Fibroblast of pulmonary artery (primary cell): ENCODE measurements around the gene TRIP12.
"Not testable (repeated sequence)": the region's sequence is repeated elsewhere in the genome, so short reads cannot be mapped to it uniquely, and the experiment has no call there.

Experiments
- DNase-seq: peaks from one replicate; pipeline ENCODE4 v3.0.0-alpha.2; 2010; ENCODE audit warnings: low read depth
- H3K4me3 ChIP-seq: replicated peaks from 2 replicates; pipeline ENCODE4 v1.5.1; 2011; ENCODE audit warnings: low read depth, mild to moderate bottlenecking, control low read depth, low read length, moderate library complexity
- TF ChIP-seq, protein P1 (sequence below): IDR thresholded peaks from 2 replicates; pipeline ENCODE4 v1.5.1; 2011; ENCODE audit warnings: mild to moderate bottlenecking, control low read depth, low read length, inconsistent platforms; ENCODE audit errors: missing control alignments

TRIP12 gene

DNA sequence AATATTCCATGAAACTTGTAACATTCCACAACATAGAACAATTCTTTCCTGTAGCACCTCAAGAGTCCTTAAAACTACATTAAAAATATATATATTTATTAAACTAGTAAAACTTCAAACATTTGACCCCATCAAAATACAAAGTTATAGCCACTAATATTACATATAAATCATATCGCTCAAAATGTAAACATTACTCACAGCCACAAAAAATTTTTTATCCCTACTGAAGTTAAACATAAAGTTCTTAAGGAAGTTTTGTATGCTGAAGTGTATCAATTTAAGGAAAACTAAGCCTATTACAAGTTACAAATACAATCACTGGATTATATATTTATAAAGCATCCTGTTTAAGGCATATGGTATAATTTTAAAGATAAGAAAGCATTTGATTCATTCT is 127.2 kb downstream of the TRIP12 start:
- TF ChIP-seq, protein P1, sequence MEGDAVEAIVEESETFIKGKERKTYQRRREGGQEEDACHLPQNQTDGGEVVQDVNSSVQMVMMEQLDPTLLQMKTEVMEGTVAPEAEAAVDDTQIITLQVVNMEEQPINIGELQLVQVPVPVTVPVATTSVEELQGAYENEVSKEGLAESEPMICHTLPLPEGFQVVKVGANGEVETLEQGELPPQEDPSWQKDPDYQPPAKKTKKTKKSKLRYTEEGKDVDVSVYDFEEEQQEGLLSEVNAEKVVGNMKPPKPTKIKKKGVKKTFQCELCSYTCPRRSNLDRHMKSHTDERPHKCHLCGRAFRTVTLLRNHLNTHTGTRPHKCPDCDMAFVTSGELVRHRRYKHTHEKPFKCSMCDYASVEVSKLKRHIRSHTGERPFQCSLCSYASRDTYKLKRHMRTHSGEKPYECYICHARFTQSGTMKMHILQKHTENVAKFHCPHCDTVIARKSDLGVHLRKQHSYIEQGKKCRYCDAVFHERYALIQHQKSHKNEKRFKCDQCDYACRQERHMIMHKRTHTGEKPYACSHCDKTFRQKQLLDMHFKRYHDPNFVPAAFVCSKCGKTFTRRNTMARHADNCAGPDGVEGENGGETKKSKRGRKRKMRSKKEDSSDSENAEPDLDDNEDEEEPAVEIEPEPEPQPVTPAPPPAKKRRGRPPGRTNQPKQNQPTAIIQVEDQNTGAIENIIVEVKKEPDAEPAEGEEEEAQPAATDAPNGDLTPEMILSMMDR, result no peak
- DNase-seq, result no peak
- no peak overlapping the region for H3K4me3 ChIP-seq

DNA sequence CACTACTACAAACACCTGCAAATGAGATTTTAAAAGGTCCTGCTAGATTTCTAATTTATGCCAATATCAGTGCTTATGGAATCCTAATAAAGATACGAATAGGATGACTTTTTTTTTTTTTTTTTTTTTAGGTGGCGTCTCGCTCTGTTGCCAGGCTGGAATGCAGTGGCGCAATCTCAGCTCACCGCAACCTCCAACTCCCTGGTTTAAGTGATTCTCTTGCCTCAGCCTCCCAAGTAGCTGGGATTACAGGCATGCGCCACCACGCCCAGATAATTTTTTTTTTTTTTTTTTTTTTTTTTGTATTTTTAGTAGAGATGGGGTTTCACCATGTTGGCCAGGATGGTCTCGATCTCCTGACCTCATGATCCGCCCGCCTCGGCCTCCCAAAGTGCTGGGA is 135.5 kb downstream of the TRIP12 start:
- DNase-seq, H3K4me3 ChIP-seq: not testable (repeated sequence)

DNA sequence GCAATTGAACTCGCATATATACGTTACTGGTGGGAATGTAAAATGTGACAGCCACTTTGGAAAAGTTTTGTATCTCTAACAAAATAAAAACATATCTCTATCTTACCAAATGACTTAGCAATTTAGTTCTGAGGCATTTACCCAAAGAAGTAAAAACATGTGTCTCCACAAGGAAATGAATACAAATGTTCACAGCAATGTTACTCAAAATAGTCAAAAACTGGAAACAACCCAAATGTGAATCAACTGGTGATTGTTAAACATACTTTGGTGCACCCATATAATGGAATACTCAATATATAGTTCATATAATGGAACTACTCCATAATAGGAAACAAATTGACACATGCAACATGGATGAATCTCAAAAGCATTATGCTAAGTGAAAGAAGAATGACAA is 137.0 kb downstream of the TRIP12 start:
- TF ChIP-seq, protein P1, result no peak
- DNase-seq, result peak; percentile 20
- no peak overlapping the region for H3K4me3 ChIP-seq

DNA sequence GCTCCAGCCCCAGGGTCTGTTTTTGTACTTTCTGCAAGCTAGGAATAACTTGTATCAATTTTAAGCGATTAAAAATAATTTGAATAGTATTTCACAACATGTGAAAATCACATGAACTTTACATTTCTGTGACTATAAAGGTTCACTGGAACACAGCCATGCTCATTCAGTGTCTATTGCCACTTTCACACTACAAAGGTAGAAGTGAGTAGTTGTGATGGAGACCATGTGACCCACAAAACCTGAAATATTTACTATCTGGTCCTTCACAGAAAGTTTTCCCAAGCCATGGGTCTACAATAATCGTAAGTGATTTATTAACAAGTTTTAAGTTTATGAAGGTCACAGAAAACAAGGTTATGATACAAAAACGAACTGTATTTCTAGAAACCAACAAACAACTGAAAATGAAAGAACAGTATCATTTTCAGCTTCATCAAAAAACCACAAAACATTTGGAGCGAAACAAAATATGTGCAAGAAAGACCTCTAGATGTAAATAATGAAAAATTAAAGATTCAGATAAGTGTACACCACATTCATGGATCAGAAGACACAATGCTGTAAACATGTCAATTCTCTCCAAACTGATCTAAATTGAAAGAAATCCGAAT is 138.6 kb downstream of the TRIP12 start:
- TF ChIP-seq, protein P1, result no peak
- no peak for DNase-seq
- no peak overlapping the region for H3K4me3 ChIP-seq

DNA sequence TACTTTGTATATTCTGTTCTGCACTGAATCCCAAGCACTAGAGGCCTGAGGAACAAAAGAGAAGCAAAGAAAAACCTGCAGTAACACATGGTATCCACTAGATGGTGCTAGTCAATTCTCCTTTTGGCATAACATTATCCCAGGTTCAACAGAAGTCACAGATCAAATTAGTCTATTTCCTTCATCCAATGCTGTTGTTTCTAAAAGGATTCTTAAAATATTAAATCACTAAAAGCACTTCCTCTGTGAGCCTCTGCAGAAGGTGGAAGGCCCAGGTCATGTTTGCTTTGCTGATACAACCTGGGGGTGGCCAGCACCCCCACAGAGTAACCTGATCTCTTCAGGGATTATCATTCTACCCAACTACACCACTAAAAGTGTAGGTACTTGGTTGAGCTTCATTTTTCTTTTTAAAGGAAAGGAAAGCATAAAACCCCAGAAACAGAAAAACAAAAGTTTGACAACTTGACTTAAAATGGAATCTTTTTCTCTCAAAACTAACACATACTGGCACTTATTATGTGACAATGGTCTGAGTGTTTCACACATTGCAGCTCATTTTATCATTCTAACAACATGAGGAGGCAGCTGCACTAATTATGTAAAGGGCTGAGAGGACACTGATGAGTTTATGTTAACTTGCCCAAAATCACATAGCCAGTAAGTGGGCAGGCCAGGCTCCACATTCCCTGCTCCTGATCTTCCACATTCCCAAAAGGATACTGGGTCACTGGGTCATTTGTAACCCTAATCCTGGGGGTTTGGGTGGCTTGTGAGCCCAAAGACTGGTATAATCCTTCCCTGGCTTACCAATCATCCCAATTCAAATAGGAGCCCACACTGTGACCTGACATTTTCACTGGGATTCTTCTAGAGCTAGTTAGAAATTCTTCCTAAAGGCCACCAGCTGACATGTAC is 140.7 kb downstream of the TRIP12 start:
- H3K4me3 ChIP-seq, result no peak overlapping the region
- DNase-seq, result peak; percentile 73
- TF ChIP-seq, protein P1, result peak; percentile 89

DNA sequence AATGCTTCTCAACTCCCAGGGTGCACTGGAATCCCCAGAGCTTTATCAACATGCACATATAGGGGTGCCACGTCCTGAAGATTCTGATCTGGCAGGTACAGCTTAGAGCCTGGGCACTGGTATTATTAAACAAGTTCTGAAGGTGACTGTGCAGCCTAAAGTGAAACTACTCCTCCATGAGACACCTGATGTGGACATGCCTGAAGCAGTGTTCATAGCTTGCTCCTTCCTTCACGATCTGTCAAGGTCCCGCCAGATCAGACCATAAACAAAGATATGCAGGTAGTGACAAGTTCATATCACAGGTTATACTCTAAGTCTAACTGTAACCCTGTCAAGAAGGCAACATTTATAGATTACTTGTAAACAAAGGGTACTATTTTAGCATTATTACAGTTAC is 142.2 kb downstream of the TRIP12 start:
- TF ChIP-seq, protein P1, result no peak
- DNase-seq, result no peak
- H3K4me3 ChIP-seq, result no peak overlapping the region

DNA sequence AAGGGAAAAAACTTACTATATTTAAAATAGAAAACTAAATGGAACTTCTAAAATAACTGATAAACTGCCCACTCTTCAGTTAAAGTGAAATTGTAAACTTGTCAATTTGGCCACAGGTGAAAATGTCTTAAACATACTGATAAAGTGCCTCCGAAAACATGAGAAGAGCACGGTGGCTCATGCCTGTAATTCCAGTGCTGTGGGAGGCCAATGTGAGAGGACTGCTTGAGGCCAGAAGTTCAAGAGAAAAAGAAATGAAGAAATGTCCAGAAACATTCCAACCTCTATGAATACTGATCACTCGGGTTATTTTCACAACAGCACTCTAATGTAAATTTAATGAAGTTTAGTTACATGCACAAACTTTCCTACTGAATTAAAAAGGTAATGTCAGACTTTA is 144.1 kb downstream of the TRIP12 start:
- TF ChIP-seq, protein P1, result no peak
- H3K4me3 ChIP-seq, result no peak overlapping the region
- no peak for DNase-seq
